Astrocyte of the cerebellum (primary cell): ENCODE data around the gene P2RY2.

Source experiments
- DNase-seq: peaks from one replicate; pipeline ENCODE4 v3.0.0-alpha.2; 2011; ENCODE audit warnings: low read depth
- H3K4me3 ChIP-seq: 2 replicates; pipeline ENCODE4 v1.5.1; 2011; ENCODE audit warnings: mild to moderate bottlenecking, low read depth, low read length, moderate library complexity
- CTCF ChIP-seq: IDR thresholded peaks from 2 replicates; pipeline ENCODE4 v1.5.1; 2012; ENCODE audit warnings: low read length, low read depth, moderate library complexity, mild to moderate bottlenecking; ENCODE audit errors: missing control alignments
- in situ Hi-C: cut with HindIII; loops from 2 replicates; pipeline ENCODE4 v1.10.0; 2017; ENCODE audit warnings: low sequenced_read_pairs

Gene P2RY2

DNA sequence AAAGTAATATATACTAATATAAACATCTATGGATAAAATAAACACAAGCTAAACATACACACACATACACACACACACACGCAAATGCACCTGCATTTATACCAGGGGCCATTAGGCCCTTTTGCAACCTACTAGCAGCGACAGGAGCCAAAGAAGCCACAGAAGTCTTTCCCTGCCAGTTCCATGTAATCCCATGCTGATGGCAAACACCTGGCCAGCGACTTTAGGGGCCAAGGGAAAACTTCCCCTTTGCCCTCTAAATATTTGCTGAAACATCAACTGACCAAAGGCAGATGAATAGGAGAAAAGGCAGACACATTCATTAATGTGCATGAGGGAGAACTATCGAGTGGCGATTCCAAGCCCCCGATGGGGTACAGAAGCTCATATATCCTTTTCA is 14.8 kb upstream of the P2RY2 start:
- no peak for DNase-seq
- H3K4me3 ChIP-seq = no peak overlapping the region
- no peak for TF ChIP-seq CTCF
- in situ Hi-C loops = no loop called here

DNA sequence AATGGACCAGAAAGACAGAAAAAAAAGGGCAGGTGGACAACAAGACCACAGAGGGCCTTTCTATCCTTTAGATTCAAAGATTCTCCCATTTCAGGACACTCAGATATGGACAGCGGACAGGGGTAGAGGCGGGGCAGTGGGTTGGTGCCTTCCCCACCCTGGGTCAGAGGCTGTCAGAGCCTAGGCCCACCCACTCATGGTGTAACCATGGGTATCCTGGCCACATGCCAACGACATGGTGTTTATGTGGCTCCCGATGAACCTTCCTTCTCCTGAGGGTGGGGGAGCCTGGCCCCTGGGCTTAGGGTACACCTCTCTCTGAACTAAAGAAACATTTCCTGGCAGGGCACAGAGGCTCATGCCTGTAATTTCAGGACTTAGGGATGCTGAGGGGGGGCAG is 14.3 kb upstream of the P2RY2 start:
- no peak for DNase-seq
- in situ Hi-C loops = no loop called here
- H3K4me3 ChIP-seq = no peak overlapping the region
- no peak for TF ChIP-seq CTCF

GRCh38 chr11:73204711-73205121 is 13.4 kb upstream of the P2RY2 start:
- H3K4me3 ChIP-seq = no peak overlapping the region
- in situ Hi-C loops = no loop called here
- no peak for TF ChIP-seq CTCF
- no peak for DNase-seq

DNA sequence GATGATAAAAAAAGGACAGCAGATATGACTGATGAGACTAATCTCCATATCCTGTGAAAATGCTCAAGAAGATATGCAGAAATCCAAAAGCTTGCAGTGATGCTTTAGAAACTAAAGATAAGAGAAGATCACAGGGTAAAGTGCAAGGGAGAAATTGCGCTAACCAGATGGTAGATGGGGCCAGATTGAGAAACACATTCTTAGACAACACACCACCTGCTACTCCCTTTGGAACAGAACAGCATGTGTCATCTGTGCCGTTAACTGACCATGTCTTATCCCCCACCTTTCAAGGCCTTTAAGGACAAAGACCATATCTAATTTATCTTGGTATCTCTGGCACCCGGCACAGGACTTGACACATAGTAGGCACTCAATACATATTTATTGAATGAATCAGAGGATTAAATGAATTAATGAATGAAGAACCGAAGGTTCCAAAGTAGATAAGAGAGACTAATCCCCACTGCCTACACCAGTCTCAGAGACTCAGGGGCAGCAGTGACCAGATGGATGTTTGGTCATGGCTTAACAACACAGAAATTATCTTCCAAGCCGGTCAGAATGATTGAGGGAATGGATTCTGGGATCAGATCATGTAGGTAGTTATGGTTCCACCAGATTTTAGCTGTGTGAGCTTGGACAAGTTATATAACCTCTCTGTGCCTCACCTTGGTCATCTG is 12.3 kb upstream of the P2RY2 start:
- H3K4me3 ChIP-seq = no peak overlapping the region
- TF ChIP-seq CTCF = no peak
- no peak for DNase-seq
- in situ Hi-C loops = no loop called here

GRCh38 chr11:73206801-73207200 is 11.3 kb upstream of the P2RY2 start:
- no peak for TF ChIP-seq CTCF
- no peak overlapping the region for H3K4me3 ChIP-seq
- in situ Hi-C loops = no loop called here
- DNase-seq = no peak

DNA sequence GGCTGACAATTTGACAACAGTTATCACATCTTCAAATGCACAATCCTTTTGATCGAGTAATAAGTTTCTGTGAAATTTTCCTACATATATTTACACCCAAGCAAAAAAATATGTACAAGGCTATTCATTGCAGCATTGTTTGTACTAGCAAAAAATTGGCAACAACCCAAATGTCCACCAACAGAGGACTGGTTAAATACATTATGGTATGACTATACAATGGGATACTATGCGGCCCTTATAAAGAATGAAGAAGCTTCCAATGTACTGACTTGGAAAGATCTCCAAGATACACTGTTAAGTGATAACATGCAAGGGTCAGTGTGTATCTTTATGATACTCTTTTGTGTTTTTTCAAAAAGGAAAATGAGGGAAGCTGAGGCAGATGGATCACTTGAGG is 8.2 kb upstream of the P2RY2 start:
- no peak for TF ChIP-seq CTCF
- DNase-seq = no peak
- H3K4me3 ChIP-seq = no peak overlapping the region
- in situ Hi-C loops = no loop called here
